Measurements from ENCODE around the gene TOR1AIP2. TPM values are rescaled to one million over a fixed set of nuclear protein-coding genes. Genes with fewer than 3 reads are reported as not detected.

TOR1AIP2 gene
- total and polyA plus RNA-seq, 2 of the 13 experiments (the other 11 are each of a cell fraction or from before 2014, with no cell fraction given) = 35.2 to 65.8 TPM

- peaks cover 11 to 39% of the 10 kb centered on the region in 2 experiments; a peak in 4 of 5 replicates for H3K27me3 ChIP-seq (ENCODE audit: control insufficient read depth in 1 of 2, insufficient read depth in 2 of 2, low read length in 2 of 2)
- ChIA-PET CTCF (ENCODE audit: low intra/inter-chr PET ratio, low total read pairs) (interaction anchor here (3.3 kb wide), 1 partner anchor 102 kb away, joined by 43 read pairs; no protein-coding TSS in a partner anchor), POLR2A (no interaction called here)
- peaks cover 9% of the 10 kb centered on the region; the same call in 1 of the 2 replicates for H3K4me1 ChIP-seq (ENCODE audit: insufficient read depth, low read length)
- no peak overlapping the region for H3K9ac ChIP-seq (ENCODE audit: insufficient read depth, low read depth, low read length)
- no peak overlapping the region for H3K4me3 ChIP-seq (replicated peaks in 1 of 3; ENCODE audit: insufficient read depth in 1 of 3, low read depth in 2 of 3, low read length in 3 of 3)
- DNase-seq (ENCODE audit: low spot score) (no peak), ATAC-seq (no peak), FAIRE-seq (no peak)
- no peaks in the 10 kb centered on the region for H3K9me3 ChIP-seq (ENCODE audit: low read length)
- no peaks in the 10 kb centered on the region for H4K20me1 ChIP-seq (ENCODE audit: insufficient read depth, low read length)
- 56% methylated on average over 1 of the region's 1 CpG for WGBS (ENCODE audit: low lambda C conversion rate)
- in situ Hi-C loops (cut with HindIII; ENCODE audit: extremely low pct_ligation_motif_present, low pct_unique_long_range_greater_than_20kb) (no loop called here), intact Hi-C loops (cut with micrococcal nuclease; ENCODE audit: unreplicated experiment) (no loop called here)
- H3K4me2 ChIP-seq (ENCODE audit: low read depth, low read length) = no peak overlapping the region
- H3K36me3 ChIP-seq (replicated peaks in 1 of 2; ENCODE audit: control insufficient read depth in 1 of 2, insufficient read depth in 2 of 2, low read length in 2 of 2) = no peaks in the 10 kb centered on the region
- no peak for TF ChIP-seq SETDB1 (CRISPR knock-in tag; IDR thresholded peaks at IDR 0.05; ENCODE audit: borderline replicate concordance)
- TF ChIP-seq KAT7 (CRISPR knock-in tag; IDR thresholded peaks at IDR 0.05; ENCODE audit: borderline replicate concordance) = no peak
- TF ChIP-seq ZNF563 (CRISPR knock-in tag; IDR thresholded peaks at IDR 0.05) = no peak
- no peak for TF ChIP-seq ELF1 (CRISPR knock-in tag; IDR thresholded peaks at IDR 0.05)
- no peak for TF ChIP-seq DNMT1 (CRISPR knock-in tag; IDR thresholded peaks at IDR 0.05)
- TF ChIP-seq FOXA3 (CRISPR knock-in tag; IDR thresholded peaks at IDR 0.05) = no peak
- no peak for TF ChIP-seq GZF1 (CRISPR knock-in tag; IDR thresholded peaks at IDR 0.05)
- TF ChIP-seq NCOR1 (IDR thresholded peaks at IDR 0.05; ENCODE audit: borderline replicate concordance, low read length) = no peak
- TF ChIP-seq REPIN1 (CRISPR knock-in tag; IDR thresholded peaks at IDR 0.05; ENCODE audit: borderline replicate concordance, low read depth) = no peak
- no TSS peak for BruUV-seq (replicated peaks)
- H3K79me2 ChIP-seq (ENCODE audit: insufficient read depth, low read length) = no peaks in the 10 kb centered on the region
- H3K27ac ChIP-seq (ENCODE audit: extremely low read length, insufficient read depth, low read length) = no peak overlapping the region
- H2AFZ ChIP-seq (ENCODE audit: low read length) = no peak overlapping the region
Observed at GRCh38 chr1:179808503-179808902, 69.1 kb downstream of the TOR1AIP2 start.

All from HepG2 (cell line).